MM.1S (cell line): Measurements from ENCODE around the gene SCN4B.

Experiments used
- CTCF ChIP-seq: fragments of 300-600 bp; sonication (generic); IDR thresholded peaks from 2 replicates; pipeline ENCODE4 v1.5.1; 2016; ENCODE audit warnings: antibody characterized with exemption, low read length, mixed read lengths
- EZH2 ChIP-seq: fragments of 300-600 bp; sonication (generic); optimal IDR thresholded peaks from 2 replicates; pipeline ENCODE3; 2017; ENCODE audit warnings: low read depth, mild to moderate bottlenecking, antibody characterized with exemption, low read length, mixed read lengths

- no peak for TF ChIP-seq CTCF
- TF ChIP-seq EZH2 = no peak
These were observed 44.1 kb downstream of the SCN4B start for GRCh38 chr11:118108513-118108912.
